GM12892 (cell line): ENCODE measurements around the gene CACNA2D1.

Experiments
- POLR2A ChIP-seq: IDR thresholded peaks from 2 replicates; pipeline ENCODE4 v1.6.1; 2011; ENCODE audit warnings: low read depth, low read length, control low read depth
- TAF1 ChIP-seq: IDR thresholded peaks from 2 replicates; pipeline ENCODE4 v1.6.1; 2011; ENCODE audit warnings: low read depth, mild to moderate bottlenecking, control low read depth, low read length, borderline replicate concordance

- TF ChIP-seq TAF1 (no peak), POLR2A (no peak)
Measured at GRCh38 chr7:82015751-82016150, 427.8 kb downstream of the CACNA2D1 start.
